MCF 10A (cell line): Measurements from ENCODE around the gene SLC22A12. TPM values are rescaled to one million over a fixed set of nuclear protein-coding genes. Genes with fewer than 3 reads are reported as not detected.

Experiments
- BruUV-seq: library from RNA; stranded (reverse); fragments of 400-500 nt; replicated peaks from 2 replicates; lab custom pipeline; 2021; lab: Mats Ljungman, UMichigan
- CTCF ChIA-PET: fragments of 300-600 bp; sonication (Branson Sonifier 250); formaldehyde crosslinking; extraction: SDS; loops from one replicate; lab custom pipeline; 2021; ENCODE audit warnings: antibody characterized with exemption, inconsistent platforms; lab: Yijun Ruan, JAX
- POLR2A ChIA-PET: fragments of 300-600, 350-650 bp; sonication (Branson Sonifier 250); formaldehyde crosslinking; extraction: SDS; loops from one replicate; lab custom pipeline; 2020; ENCODE audit warnings: antibody characterized with exemption, inconsistent platforms; lab: Yijun Ruan, JAX
- DNase-seq: peaks from one replicate; pipeline ENCODE4 v3.0.0-alpha.2; 2018; ENCODE audit not compliant: unreplicated experiment
- H3K27ac Mint-ChIP-seq: one replicate; pipeline ENCODE4 v1.8.0; 2022; ENCODE audit warnings: mild to moderate bottlenecking, low read depth, mixed read lengths; ENCODE audit not compliant: unreplicated experiment
- H3K27me3 Mint-ChIP-seq: one replicate; pipeline ENCODE4 v1.8.0; 2022; ENCODE audit warnings: mixed read lengths; ENCODE audit not compliant: insufficient read depth, unreplicated experiment
- H3K36me3 Mint-ChIP-seq: one replicate; pipeline ENCODE4 v1.8.0; 2022; ENCODE audit warnings: mild to moderate bottlenecking, moderate library complexity, mixed read lengths; ENCODE audit not compliant: insufficient read depth, unreplicated experiment
- H3K4me1 Mint-ChIP-seq: one replicate; pipeline ENCODE4 v1.8.0; 2022; ENCODE audit warnings: mixed read lengths; ENCODE audit not compliant: insufficient read depth, unreplicated experiment
- H3K4me3 Mint-ChIP-seq: one replicate; pipeline ENCODE4 v1.8.0; 2022; ENCODE audit warnings: mild to moderate bottlenecking, moderate library complexity, mixed read lengths; ENCODE audit not compliant: unreplicated experiment
- H3K9me3 Mint-ChIP-seq: one replicate; pipeline ENCODE4 v1.8.0; 2022; ENCODE audit warnings: mixed read lengths; ENCODE audit not compliant: unreplicated experiment
- CTCF ChIP-seq: fragments of 200-600 bp; IDR thresholded peaks from one replicate; pipeline ENCODE4 v1.8.0; 2022; ENCODE audit warnings: antibody characterized with exemption, mild to moderate bottlenecking; ENCODE audit not compliant: unreplicated experiment
- intact Hi-C: fragments of 100-400 bp; cut with micrococcal nuclease; formaldehyde crosslinking; loops from 2 replicates; pipeline ENCODE4 v1.14.1; 2022
- total RNA-seq: library from RNA; stranded (reverse); gene quantifications from 2 replicates; pipeline ENCODE4 v1.2.3, GENCODE V29; 2022

Gene SLC22A12
- total RNA-seq, 1 experiment from 2014 or later, result not detected

DNA sequence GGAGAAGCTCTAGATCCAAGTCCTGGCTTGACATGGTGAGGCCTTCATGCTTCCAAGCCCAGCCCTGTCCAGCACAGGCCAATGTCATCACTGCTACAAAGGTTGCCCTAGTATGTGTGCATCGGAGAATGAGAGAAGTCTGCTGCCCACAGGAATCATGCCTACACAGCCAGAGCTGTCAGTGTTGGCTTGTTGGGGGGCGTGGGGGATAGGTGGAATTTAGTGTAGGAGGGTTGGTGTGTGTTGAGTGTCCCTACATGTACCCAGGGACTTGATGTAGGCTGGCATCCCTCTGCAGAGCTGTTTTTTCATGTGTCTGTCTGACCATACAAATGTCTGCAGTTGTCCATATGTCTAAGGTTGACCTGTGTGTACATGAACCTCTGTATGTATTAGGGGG, 37.6 kb downstream of the SLC22A12 start:
- intact Hi-C loops, result no loop called here
- no peaks in the 10 kb centered on the region for H3K36me3 Mint-ChIP-seq
- no peaks in the 10 kb centered on the region for H3K4me1 Mint-ChIP-seq
- no peaks in the 10 kb centered on the region for H3K9me3 Mint-ChIP-seq
- no TSS peak for BruUV-seq
- no peak for TF ChIP-seq CTCF
- no peak overlapping the region for H3K4me3 Mint-ChIP-seq
- CTCF ChIA-PET, result no interaction called here
- no peak overlapping the region for H3K27ac Mint-ChIP-seq
- peaks cover 24% of the 10 kb centered on the region for H3K27me3 Mint-ChIP-seq
- DNase-seq, result no peak
- POLR2A ChIA-PET, result no interaction called here

DNA sequence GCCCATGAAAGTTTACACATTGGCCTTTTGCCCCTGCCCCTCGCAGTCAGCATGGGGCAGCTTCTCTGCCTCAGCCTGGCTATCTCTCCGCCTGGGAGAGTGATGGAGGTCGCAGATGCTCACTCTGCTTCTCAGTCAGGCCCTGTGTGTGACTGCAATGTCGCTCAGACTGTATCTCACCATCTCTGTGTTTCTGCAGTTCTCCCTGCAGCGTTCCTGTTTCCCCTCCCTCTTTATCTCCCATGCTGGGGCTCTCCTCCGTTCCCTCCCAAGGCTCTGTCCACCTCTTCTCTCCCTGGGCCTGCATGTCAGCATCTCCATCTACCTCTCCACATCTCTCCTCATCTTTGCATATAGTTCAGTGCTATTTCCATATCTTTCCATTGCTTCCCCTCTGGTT, 38.1 kb downstream of the SLC22A12 start:
- TF ChIP-seq CTCF, result no peak
- intact Hi-C loops, result no loop called here
- DNase-seq, result no peak
- Mint-ChIP-seq H3K27ac (no peak overlapping the region), H3K9me3 (no peaks in the 10 kb centered on the region), H3K4me3 (no peak overlapping the region), H3K27me3 (peaks cover 29% of the 10 kb centered on the region), H3K36me3 (no peaks in the 10 kb centered on the region), H3K4me1 (no peaks in the 10 kb centered on the region)
- ChIA-PET POLR2A (no interaction called here), CTCF (no interaction called here)
- no TSS peak for BruUV-seq

DNA sequence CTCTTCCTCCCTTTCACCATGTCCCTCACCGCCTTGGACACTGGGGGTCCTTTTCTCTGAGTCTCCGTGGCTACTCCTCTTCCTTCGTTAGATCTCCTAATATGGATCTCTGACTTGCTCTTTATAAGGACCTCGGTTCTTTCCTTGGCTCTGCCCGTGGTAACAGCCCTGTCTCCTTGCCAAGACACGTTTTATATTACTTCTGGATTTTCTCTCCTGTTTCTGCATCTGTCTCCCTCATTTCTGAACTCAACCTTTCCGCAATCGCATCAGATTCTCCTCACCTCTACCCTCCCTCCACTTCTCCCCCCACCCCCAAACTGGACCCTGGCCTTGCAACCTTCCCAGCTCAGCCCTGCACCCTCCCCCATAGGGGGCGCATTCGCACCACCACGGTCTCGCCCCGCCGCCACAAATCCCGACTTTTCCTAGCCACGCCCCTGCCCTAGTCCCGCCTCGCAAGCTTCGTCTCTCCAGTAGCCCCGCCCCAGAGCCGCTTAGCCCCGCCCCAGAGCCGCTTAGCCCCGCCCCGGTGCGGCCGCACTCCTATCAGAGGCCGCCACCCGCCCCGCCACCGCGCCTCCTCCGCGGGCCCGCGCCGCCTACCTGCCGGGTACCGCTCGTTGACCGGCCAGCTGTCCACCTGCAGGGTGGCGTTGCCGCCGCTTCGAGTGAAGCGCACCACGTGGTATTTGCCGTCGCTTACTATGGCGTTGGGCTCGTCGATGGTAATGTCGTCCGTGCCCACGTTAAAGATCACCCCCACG, 39.0 kb downstream of the SLC22A12 start:
- H3K36me3 Mint-ChIP-seq, result no peaks in the 10 kb centered on the region
- ChIA-PET POLR2A (no interaction called here), CTCF (no interaction called here)
- no peaks in the 10 kb centered on the region for H3K9me3 Mint-ChIP-seq
- intact Hi-C loops, result no loop called here
- H3K27ac Mint-ChIP-seq, result no peak overlapping the region
- BruUV-seq, result no TSS peak
- TF ChIP-seq CTCF, result no peak
- no peaks in the 10 kb centered on the region for H3K4me1 Mint-ChIP-seq
- H3K27me3 Mint-ChIP-seq, result peaks cover 38% of the 10 kb centered on the region
- no peak overlapping the region for H3K4me3 Mint-ChIP-seq
- no peak for DNase-seq

- H3K9me3 Mint-ChIP-seq, result no peaks in the 10 kb centered on the region
- ChIA-PET POLR2A (no interaction called here), CTCF (interaction anchor here (0.6 to 0.7 kb wide), 2 partner anchors 20 to 299 kb away, joined by 3 read pairs; no protein-coding TSS in a partner anchor)
- peaks cover 45% of the 10 kb centered on the region for H3K27me3 Mint-ChIP-seq
- DNase-seq, result no peak
- H3K36me3 Mint-ChIP-seq, result no peaks in the 10 kb centered on the region
- no peak overlapping the region for H3K4me3 Mint-ChIP-seq
- intact Hi-C loops, result no loop called here
- no TSS peak for BruUV-seq
- no peak overlapping the region for H3K27ac Mint-ChIP-seq
- H3K4me1 Mint-ChIP-seq, result no peaks in the 10 kb centered on the region
- no peak for TF ChIP-seq CTCF
These were observed 40.7 kb downstream of the SLC22A12 start for GRCh38 chr11:64631675-64632074.
